NCI-H524 treated with DMSO at 0.1 percent for 48 hours (cell line): ENCODE measurements around the gene PCGF2.
A peak's percentile ranks its signal among the peaks of the same experiment; 100 is the strongest.

Source experiments
- DNase-seq: peaks from one replicate; lab custom pipeline; 2025; lab: John Stamatoyannopoulos, UW

The PCGF2 gene

DNA sequence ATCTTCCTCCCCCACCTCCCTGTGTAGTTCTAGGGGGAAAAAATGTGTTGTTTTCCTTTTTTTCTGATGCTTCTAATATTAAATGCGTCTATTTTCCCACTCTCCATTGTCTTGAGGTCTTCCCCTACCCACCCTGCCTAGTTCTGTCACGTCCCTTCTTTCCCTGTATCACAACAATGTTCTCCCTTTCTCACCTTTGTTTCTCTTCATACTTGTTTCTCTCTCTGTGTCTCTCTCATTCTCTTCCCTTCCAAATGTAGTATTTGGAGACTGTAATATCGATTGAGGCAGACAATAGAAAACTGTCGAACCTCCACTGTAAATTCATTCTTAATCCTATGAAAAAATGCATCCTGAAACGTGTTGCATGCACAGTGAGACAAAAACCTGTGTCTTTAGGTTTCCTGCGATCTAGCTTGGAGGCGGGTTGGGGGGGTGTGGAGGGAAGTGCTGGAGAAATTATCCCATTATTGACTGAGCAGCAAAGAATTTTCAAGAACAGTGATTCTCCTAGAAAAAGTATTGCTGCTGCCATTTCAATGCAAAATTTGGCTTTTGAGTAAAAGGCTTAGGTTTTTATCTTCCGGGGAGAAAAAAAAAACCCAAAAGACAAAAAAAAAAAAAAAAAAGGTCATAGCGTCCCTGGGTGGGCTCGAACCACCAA, 3.1 kb upstream of the PCGF2 start:
- no peak for DNase-seq

DNA sequence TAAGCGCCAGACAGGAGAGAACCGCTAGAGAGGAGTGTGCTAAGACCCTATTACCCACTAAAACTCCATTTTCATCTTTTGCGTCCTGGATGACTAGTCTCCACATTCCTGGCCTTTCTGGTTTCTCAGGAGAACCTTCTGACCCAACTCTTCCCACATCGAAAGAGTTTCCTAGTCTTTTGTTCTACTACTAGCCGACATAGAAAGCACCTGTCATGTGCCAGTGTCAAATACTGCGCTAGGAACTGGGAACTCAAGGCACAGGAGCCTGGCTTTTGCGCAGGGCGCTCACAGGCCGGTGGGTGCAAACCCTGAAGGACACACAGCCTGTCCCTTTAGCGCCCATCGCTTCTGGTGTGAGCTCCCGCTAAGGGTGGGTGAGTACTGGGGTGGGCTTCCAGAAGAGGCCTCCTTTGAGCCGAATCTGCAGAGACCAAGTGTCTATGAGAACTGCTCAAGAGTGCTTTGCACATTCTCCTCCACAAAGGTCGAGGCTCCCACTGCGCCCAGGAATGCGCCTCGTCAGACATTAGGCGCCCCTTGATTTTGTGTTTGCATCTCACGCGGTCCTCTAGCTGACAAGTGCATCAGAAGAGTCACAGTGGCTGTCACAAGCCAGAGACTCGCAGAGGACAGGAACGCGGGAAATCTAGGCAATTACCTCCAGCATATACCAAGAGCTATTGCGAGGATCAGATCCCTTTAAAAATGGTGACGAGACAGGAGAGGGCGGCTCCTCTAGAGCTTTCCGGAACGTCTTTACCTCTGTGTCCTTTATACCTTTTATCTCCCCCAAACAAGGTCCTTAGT, 2.4 kb upstream of the PCGF2 start:
- DNase-seq: no peak

DNA sequence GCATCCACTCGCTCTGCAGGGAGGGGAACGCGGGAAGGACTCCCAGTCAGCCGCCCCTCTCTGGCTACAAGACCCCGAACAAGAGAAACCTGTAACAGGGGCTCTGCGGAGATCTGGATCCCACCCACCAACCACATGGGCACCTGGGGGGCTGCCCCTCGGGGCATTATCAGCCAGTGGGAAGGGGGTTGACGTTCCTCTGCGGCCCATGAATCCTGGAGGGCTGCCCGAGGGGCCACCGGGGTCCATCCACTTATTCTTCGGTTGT, 1.8 kb upstream of the PCGF2 start:
- DNase-seq: no peak

DNA sequence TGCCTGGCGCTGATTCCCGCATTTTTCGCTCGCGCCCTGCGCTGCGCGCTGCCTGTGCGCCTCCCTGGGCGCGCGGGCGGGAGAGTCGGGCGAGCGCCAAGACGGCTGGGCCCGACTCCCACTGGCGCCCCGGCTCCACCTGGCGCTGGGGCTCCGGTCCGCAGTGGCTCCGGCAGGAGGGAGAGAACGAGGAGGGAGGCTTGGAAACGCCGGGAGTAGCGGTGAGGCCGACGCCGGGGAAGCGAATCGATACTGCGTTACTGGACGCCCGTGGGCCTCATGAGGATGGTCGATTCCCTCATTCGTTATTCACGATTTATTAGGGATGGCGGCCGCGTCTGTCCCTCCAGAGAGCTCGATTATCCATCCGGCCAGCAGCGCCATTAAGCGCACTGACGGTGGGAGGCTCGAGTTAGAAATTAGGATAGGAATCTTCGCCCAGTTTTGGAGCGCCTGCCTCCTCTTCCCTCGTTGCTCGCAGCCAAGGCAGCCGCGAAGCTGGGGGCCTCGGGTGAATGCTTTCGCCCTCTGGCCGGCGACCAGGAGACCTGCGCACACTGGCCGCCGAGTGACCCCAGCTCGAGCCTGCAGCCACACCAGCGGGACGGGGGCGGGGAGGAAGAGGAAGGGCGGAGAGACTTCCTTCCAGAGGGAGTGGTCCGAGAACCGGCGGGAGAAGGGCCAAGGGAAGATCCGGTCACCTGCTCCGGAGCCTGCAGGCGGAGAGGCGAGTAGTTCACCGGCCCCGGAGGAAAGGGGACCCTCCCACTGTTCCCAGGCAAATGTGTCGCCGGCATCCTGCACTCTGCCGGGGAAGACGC, 1.3 kb upstream of the PCGF2 start:
- DNase-seq: no peak

DNA sequence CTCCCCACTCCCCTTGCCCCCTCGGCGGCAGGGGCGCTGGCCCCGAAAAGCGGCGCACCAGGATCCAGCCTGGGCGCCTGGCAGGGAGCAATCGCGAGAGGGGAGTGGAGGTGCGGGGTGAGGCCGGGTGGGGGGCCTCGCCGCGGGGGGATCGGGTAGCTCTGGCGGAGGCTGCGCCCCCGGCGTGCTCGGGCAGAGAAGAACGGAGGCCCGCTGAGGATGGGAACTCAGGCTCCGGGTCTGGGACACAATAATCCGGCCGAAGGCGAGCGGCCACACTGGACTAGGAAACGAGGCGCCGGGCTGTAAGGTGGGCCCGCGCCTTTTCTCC, 721 bp upstream of the PCGF2 start:
- no peak for DNase-seq

DNA sequence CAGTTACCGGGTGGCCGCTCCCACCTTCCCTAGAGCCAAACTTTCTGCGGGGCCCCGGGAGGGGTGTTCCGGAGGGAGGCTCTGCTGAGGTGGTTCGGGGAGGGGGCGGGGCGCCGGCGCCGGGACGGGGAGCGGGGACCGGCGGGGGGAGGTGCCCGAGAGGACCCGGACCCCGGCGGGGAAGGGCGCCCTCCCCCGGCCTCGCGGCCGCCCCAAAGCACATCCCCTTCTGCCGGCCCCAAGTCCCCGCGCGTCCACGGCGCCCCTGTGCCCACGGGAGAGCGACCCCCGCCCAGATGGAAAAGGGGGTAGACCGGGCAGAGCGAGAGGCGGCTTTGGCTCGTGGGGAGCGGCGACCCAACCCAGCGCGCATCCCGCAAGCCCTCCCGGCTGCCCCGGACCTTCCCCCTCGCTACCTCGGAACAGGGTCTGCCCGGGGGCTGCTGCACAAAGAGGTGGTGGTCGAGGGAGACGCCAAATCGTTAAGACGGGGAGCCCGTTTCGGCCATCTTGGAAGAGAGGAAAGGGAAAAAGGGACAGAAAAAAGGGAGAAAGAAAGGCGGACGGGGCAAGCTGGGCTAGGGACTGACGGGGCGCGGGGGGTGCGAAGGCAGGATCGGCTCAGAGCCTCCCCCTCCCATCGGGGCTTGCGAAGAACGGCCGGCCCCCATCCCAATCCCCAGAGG, 530 bp downstream of the PCGF2 start:
- DNase-seq: no peak

DNA sequence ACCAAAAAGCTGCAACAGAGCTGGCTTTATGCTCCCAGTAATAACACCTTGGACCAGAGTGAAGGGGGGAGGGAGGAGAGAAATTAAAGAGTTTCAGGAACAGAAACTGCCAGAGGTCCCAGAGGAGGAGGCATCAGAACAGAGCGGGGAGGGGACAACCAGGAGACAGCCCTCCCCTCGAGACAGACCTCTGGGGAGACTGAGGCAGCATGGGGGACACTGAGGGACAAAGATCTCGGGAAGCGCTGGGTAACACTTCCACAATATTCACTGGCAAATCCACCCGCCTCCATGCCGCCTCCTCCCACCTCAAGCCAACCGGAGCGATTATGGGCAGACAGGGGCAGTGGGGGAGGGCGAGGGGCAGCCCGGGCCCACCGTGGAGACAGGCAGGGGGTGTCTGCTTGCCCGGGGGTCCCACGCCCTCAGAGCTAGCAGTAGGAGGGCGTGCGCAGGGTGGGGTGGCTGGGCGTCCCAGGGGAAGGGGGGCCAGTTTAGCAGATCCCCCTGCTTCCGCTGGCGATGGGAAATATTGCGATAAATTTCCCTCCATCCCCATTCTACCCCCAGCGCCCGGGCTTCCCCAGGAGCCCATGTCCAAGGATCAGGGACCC, 1.2 kb downstream of the PCGF2 start:
- no peak for DNase-seq

DNA sequence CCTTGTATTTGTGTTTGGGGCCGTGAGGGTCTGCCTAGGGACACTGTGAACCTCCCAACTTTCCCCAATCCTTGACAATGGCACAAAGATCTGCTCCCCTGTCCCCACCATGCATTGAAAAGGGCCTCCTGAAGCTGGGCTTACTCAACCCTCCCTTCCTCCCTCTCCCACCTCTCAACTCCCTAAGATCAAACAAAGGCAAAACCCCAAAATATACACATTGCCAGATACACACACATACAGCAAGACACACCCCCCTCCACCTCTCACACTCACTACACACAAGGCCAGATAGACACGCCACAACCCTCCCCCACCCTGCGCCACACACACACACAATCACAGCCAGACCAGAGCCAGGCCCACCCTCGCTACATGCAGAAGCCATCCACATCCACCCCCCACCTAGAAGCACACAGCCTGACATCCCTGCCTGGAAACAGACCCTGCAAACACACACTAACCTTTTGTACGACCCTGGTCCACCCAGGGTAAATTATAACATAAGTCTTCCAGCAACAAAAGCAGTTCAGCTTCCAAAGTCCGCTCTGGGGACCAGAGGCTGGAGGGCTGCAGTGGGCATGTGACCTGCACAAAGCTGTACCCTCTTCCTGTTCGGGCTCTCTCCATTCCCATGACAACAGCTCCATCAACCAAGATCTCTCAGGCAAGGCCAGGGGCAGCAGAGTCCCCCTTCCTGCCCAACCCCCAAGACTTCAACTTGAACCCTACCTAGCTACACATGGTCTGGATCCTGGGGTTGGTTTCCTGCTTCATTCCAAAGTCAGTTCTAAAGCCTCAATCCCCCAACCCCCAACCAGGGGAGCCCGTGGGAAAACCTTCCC, 1.9 kb downstream of the PCGF2 start:
- no peak for DNase-seq

DNA sequence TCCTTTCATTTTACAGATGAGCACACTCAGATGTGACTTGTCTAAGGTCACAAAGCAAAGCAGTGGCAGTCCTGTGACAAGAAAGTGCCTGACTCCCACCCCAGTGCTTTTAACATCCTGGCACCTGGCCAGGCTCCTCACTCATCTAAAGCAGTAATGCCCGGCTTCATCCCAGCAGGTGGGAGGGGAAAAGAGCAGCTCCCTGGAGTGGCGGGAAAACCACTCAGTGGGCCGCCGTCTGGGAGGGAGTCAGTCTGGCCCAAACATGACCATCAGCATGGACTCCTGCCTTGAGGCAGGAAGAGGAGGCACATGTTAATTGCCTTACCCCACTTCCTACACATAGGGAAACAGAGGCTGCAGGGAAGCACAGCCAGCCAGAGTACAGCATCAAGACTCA, 2.6 kb downstream of the PCGF2 start:
- peak; percentile 35 for DNase-seq

DNA sequence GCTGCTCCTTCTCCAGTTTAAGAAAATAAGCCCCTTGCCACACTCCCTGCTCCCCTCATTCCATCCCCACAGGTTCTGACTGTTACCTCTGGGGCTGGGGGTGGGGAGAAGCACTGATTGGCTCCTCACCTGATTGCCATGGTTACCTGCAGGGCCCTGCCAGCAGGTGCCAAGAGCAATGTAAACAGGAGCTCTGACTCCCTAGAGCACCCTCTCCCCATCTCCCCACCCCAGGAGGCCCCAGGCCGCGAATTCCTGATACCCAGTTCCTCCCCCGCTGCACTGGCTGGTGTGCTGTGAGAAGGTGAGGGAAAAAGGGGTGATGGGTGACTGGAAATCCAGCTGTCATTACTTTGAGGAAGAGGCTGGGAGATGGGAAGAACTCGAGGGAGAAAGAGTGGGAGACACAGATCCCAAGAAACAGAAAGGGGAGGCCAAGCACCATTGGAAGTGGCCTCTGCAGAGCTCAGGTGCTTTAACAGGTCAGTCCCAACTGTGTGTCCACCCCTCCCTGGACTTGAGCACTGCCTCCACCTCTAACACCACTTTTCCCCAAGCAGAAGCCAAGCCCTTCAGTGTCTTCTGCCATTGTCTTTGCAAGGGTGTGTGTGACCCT, 4.5 kb downstream of the PCGF2 start:
- DNase-seq: no peak

DNA sequence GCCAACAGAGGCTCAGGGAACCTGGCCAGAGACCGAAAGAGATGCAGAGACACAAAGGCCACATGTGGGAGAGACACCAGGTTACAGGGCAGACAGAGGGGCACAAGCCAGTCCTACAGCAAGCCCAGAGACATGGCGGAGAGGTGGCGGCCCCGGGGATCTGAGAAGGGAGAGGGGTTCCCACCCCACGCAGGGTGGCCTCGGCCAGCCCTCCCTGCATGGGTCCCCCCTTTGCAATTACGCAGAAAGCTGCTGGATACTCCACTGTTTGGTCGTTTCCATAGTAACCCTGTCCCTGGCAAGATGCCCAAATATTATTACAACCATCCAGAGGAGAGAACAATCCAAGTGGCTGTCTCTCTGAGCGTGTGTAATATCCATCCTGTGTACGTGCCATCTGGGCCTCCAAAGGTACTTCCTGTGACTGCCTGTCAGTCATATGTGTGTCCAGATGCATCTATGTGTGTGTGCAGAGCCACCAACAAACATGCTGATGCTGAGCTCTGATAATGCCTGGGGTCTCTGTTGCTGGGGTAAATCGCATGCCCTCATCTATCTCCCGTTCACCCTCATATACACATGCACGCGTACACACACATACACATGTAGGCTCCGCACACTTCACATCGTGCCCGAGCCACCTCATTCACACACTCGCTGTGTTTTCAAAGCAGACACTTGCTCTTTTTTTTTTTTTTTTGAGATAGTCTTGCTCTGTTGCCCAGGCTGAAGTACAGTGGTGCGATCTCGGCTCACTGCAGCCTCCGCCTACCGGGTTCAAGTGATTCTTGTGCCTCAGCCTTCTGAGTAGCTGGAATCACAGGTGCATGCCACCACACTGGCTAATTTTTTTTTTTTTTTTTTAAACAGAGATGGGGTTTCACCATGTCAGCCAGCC, 5.5 kb downstream of the PCGF2 start:
- peak; percentile 83 for DNase-seq

DNA sequence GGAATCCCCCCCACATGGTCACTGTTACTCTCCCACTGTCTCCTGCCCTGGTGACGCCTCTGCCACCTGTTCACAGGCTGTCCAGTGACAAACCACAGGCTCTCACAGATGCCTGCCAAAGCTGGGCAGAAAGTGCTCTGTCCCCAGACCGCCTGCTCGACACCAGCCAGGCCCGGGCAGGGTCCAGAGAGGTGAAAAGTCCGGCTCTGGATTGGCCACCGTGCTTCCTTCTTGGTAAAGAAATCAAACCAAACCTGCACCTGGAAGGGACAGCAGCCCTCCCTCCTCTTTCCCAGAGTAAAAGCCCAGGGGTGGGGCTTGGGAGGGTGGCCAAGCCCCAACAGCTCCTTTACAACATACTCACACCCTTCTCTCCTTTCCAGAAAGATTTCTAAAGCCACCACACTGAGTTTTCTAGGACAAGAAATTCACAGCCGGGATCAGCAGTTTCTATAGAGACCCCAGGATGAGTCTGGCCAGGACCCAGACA, 6.2 kb downstream of the PCGF2 start:
- no peak for DNase-seq

DNA sequence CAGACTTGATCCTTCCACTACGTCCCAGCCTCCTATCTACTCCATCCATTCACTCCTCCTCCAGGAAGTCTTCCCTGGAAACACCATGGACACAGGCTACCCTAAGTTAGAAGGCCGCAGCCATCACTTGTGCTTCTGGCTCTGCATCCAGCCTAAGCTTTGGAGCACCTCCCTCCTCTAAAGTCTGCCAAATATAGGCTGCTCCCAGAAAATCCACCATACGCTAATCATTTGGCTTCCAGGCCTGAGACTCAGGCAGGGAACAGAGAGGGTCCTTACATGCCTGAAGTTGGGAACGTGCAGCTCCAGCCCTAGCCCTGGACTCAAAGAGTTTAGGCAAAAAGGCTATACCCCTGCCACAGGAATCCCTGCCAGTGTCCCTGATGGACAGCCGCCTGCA, 6.7 kb downstream of the PCGF2 start:
- no peak for DNase-seq

DNA sequence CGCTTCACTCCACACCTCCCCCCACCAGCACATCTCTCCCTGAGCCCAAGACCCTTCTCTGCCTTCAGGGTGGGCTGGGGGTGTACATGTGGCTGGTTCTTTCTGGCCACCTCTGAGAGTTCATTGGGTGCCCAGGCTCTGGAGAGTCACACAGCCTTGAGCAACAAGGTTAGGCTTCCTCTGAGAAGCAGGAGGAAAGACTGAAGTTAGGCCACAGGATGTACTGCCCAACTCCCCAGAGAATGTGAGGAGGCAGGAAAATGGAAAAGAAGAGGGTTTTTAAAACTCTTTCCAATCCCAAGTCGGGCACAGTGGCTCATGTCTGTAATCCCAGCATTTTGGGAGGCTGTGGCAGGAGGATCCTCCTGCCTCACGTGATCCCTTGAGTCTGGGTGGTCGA, 7.3 kb downstream of the PCGF2 start:
- DNase-seq: no peak

DNA sequence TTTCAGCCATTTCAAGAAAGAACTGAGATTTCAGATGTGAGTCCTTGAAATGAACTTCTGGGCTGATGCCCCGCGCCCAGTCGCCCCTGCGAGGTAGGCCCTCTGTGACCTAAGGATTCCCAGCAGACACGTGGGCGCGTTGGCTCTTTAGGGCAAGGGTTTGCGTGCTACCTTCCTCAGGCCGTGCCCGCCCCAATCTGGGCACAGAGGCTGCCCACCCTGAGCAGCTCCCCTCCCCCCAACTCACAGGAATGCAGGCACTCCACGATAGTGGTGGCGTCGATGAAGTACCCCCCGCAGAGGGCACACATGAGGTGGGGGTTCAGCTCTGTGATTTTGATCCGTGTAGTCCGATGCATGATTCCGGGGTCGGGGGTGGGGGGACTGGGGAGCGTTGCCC, 8.1 kb downstream of the PCGF2 start:
- DNase-seq: no peak

DNA sequence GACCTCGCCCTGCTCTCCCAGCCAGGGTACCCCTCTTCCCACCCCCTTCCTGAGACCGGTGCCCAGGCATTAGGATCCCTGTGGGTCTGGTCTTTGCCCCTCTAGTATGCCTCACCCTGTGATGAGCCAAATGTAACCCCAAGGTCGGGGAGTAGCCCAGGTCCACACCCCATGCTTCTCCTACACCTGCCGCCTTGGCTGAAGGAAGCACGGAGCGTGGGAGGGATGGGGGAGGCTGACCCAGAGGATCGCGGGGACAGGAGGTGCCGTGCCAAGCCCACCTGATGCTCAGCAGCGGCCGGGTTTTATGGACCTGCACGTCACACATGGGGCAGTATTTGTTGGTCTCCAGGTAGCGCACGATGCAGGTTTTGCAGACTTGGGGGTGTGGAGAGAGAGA, 8.8 kb downstream of the PCGF2 start:
- no peak for DNase-seq

DNA sequence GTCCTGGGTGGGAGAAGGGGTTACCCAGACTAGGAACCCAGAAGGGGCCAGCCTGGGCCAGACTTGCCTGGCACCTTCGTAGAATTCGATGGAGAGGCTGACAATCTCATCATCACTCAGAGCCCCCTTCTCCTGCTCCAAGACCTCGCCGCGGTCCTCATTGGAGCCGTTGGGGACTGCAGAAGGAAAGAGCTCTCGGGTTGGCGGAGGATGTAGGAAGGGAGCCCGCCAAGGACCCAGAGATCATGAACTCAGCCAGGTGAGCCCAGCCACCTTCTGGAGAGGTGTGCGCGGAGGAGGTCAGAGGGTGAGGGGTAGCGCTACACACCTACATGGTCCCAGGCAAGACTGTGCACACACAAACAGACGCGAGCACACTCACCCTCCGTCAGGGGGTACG, 9.4 kb downstream of the PCGF2 start:
- no peak for DNase-seq

DNA sequence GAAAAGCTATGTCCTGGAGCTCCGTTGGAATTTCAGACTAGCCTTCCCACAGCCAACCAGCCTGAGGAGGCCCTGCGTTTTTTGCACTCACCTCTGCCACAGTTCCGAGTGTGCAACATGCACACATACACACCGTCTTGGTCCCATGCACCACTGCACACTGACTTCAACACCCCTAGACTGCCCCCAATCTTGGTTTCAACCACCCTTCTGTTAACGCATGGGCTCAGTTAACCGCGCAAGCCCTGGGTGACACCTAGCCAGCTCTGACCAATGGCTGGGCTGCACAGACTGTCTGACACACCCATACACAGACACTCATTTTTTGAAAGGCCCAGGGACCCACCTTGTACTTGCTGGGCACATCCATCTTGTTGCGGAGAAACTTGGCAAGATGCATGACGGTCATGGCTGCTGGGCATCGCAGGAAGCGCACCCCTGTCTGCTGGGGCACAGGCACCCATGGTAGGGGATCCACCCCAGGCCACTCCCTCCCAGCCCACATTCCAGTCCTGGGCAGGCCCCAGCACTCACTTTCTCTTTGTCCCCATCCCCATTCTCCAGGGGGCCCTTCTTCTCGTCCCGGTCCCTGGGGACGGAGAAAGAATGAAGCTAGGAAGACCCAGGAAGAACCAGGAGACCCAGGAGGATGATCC, 10.0 kb downstream of the PCGF2 start:
- no peak for DNase-seq
